Heart left ventricle (tissue), 16 donors: ENCODE measurements around the gene FXYD2. TPM values are rescaled to one million over a fixed set of nuclear protein-coding genes. Genes with fewer than 3 reads are reported as not detected.

ENCODE experiments used
- ATAC-seq, 4 donors: fragments of 200-7000 bp; cut with Tn5 transposase; one replicate each; pipeline ENCODE4 v1.9.1; 2020 to 2022; ENCODE audit warnings: moderate library complexity in 4 of 4, mild to moderate bottlenecking in 3 of 4, moderate number of reproducible peaks in 1 of 4
- DNase-seq, 5 donors: peaks; one replicate each; pipeline ENCODE4 v3.0.0-alpha.2; 2020
- H3K27ac ChIP-seq, 12 donors: fragments of 200-600 bp; sonication (generic) in 4 of 12; one replicate each; pipeline versions ENCODE4 v1.5.0 to v1.8.0; 2016 to 2022; ENCODE audit warnings: mild to moderate bottlenecking in 2 of 12
- H3K27me3 ChIP-seq, 9 donors: fragments of 200-600 bp; sonication (generic) in 2 of 9; one replicate each; pipeline versions ENCODE4 v1.5.1 to v1.8.0; 2016 to 2022; ENCODE audit warnings: mild to moderate bottlenecking in 3 of 9
- H3K36me3 ChIP-seq, 9 donors: fragments of 200-600 bp; sonication (generic) in 2 of 9; one replicate each; pipeline versions ENCODE4 v1.5.0 to v1.8.0; 2018 to 2022; ENCODE audit warnings: mild to moderate bottlenecking in 2 of 9
- H3K4me1 ChIP-seq, 12 donors: fragments of 200-600 bp; sonication (generic) in 4 of 12; one replicate each; pipeline versions ENCODE4 v1.5.0 to v1.8.0; 2016 to 2022; ENCODE audit warnings: mild to moderate bottlenecking in 3 of 12
- H3K4me3 ChIP-seq, 12 donors: fragments of 200-600 bp; sonication (generic) in 4 of 12; one replicate each; pipeline versions ENCODE4 v1.5.0 to v1.8.0; 2017 to 2022; ENCODE audit warnings: mild to moderate bottlenecking in 9 of 12, moderate library complexity in 4 of 12
- H3K9me3 ChIP-seq, 12 donors: fragments of 200-600 bp; sonication (generic) in 4 of 12; one replicate each; pipeline versions ENCODE4 v1.5.0 to v1.8.0; 2016 to 2022; ENCODE audit warnings: mild to moderate bottlenecking in 1 of 12
- POLR2A ChIP-seq, 2 donors: fragments of 450-650 bp; IDR thresholded peaks; one replicate each; pipeline ENCODE4 v1.6.1; 2017; ENCODE audit warnings: antibody characterized with exemption in 2 of 2, mild to moderate bottlenecking in 2 of 2, moderate library complexity in 2 of 2
- WGBS, 4 donors: extraction: QIAGEN DNeasy Blood & Tissue Kit in 2 of 4; methylation state at CpG; one replicate each; pipeline versions ENCODE4 v1.1.5 to v1.1.7; 2013 to 2018; 5-methylcytosine and 5-hydroxymethylcytosine counted together
- intact Hi-C, 10 donors: fragments of 100-400 bp; cut with DNase I; formaldehyde crosslinking; loops; one replicate each; pipeline versions ENCODE4 v1.11.1 to v1.14.2; 2022
- polyA plus RNA-seq, 2 donors: library from polyadenylated mRNA; stranded (reverse); fragments of 200-250 nt; gene quantifications; one replicate each; pipeline ENCODE4 v1.2.3, GENCODE V29; 2013
- total RNA-seq, 9 donors: library from RNA; depleted of rRNA in 2 of 9; stranded (reverse); fragments of >200 nt in 2 of 9; fragmentation: NEBNext Ultra II Directional in 3 of 9; extraction: Animal tissue kit (Norgen Biotek cat#: 25700) in 3 of 9; gene quantifications; one replicate each; pipeline versions ENCODE4 v1.1.0 to v1.2.4, GENCODE V29; 2016 to 2023
- TF ChIP-seq, protein P1 (sequence below), 12 donors: fragments of 200-600 bp; sonication (generic) in 4 of 12; IDR thresholded peaks; one replicate each; pipeline versions ENCODE4 v1.5.0 to v1.8.0; 2018 to 2022; ENCODE audit warnings: antibody characterized with exemption in 12 of 12, mild to moderate bottlenecking in 5 of 12
- donor health status: ischemic (EF 13 %, LVEDD 7.1; RV severe dilation, severe dysfunction).
- donor health status: healthy with polysubstance abuse.
- donor health status: DM: no; HTN: yes; CAD: no.
- donor health status: DM: no; HTN: no; CAD: no.
- donor health status: ischemic (EF 25% LVEDD 6.9; RV normal size, moderate dysfunction).
- donor health status: ischemic (EF 25% LVEDD 5.7; RV mildly dilated, moderate dysfunction).
- donor health status: healthy.
- donor health status: DM: yes; HTN: yes; CAD: no.
- donor health status: ischemic (EF 35%, LVEDD 5.7; RV mildly dilated, moderate dysfunction).
- donor health status: nonischemic (EF 11% LVEDD 7.7; RV severe dilation, severe dysfunction).
- donor health status: DM: yes; HTN: yes; CAD: no.
- donor health status: PGD.
- donor health status: ischemic (EF 29% LVEDD 5.4; RV normal size, mild dysfunction).
- donor health status: nonischemic (EF 23%, LVEDD 6.1; RV moderate dilation, normal function).

The FXYD2 gene
- total and polyA plus RNA-seq, 11 donors = 0.48 to 2.7 (median 1.8) TPM; not detected in 1

DNA sequence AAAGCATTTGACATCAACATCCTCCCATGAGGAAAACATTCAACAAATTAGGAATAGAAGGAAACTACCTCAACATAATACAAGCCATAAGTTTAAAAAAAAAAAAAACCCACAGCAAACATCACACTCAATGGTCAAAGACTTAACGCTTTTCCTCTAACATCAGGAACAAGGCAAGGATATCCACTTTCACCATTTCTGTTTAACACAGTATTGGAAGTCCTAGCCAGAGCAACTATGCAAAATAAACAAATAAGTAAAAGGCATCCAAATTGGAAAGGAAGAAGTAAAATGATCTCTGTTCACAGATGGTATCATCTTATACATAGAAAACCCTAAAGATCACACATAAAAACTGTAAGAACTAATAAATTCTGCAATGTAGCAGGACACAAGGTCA lies 38.8 kb upstream of the FXYD2 start:
- Histone ChIP-seq H3K9me3 (no peaks in the 10 kb centered on the region), H3K36me3 (peaks cover 0 to 6% (median 0%) of the 10 kb centered on the region in 9 donors), H3K4me3 (no peak overlapping the region), H3K27me3 (peaks cover 0 to 2% (median 0%) of the 10 kb centered on the region in 9 donors), H3K4me1 (peaks cover 9 to 81% (median 51%) of the 10 kb centered on the region in 12 donors), H3K27ac (peak overlapping the region in 7 of 12 donors; percentile 76 to 95 (median 89))
- ATAC-seq (no peak), DNase-seq (no peak)
- intact Hi-C loops = no loop called here
- TF ChIP-seq, protein P1, sequence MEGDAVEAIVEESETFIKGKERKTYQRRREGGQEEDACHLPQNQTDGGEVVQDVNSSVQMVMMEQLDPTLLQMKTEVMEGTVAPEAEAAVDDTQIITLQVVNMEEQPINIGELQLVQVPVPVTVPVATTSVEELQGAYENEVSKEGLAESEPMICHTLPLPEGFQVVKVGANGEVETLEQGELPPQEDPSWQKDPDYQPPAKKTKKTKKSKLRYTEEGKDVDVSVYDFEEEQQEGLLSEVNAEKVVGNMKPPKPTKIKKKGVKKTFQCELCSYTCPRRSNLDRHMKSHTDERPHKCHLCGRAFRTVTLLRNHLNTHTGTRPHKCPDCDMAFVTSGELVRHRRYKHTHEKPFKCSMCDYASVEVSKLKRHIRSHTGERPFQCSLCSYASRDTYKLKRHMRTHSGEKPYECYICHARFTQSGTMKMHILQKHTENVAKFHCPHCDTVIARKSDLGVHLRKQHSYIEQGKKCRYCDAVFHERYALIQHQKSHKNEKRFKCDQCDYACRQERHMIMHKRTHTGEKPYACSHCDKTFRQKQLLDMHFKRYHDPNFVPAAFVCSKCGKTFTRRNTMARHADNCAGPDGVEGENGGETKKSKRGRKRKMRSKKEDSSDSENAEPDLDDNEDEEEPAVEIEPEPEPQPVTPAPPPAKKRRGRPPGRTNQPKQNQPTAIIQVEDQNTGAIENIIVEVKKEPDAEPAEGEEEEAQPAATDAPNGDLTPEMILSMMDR (IDR thresholded peaks at IDR 0.05) = no peak
- no peak for TF ChIP-seq POLR2A (IDR thresholded peaks at IDR 0.05)
- WGBS, 4 donors = 64 to 70% (median 67%) methylated on average over 1 of the region's 1 CpG

- ATAC-seq (no peak), DNase-seq (no peak)
- Histone ChIP-seq H3K4me3 (no peak overlapping the region), H3K27ac (peak overlapping the region; percentile 7 to 95 (median 88)), H3K36me3 (peaks cover 0 to 6% (median 0%) of the 10 kb centered on the region in 9 donors), H3K4me1 (peaks cover 9 to 80% (median 58%) of the 10 kb centered on the region in 12 donors), H3K27me3 (no peaks in the 10 kb centered on the region), H3K9me3 (no peaks in the 10 kb centered on the region)
- intact Hi-C loops = no loop called here
- WGBS, 4 donors = 40 to 79% (median 63%) methylated on average over 1 of the region's 1 CpG
- TF ChIP-seq, protein P1 (IDR thresholded peaks at IDR 0.05) = no peak
- TF ChIP-seq POLR2A (IDR thresholded peaks at IDR 0.05) = no peak
Observed at GRCh38 chr11:117862753-117863152, 38.2 kb upstream of the FXYD2 start.

GRCh38 chr11:117862019-117862725 lies 37.6 kb upstream of the FXYD2 start:
- peak overlapping the region in 7 of 12 donors; percentile 3 to 23 (median 15) for H3K4me3 ChIP-seq
- intact Hi-C loops = no loop called here
- no peaks in the 10 kb centered on the region for H3K9me3 ChIP-seq
- no peaks in the 10 kb centered on the region for H3K27me3 ChIP-seq
- 35 to 51% (median 40%) methylated on average over 12 of the region's 12 CpGs for WGBS, 4 donors
- ATAC-seq (peak in 3 of 4 donors; percentile 18 to 31 (median 31)), DNase-seq (peak in 2 of 5 donors; percentile 17 to 34)
- TF ChIP-seq POLR2A (IDR thresholded peaks at IDR 0.05) = no peak
- TF ChIP-seq, protein P1 (IDR thresholded peaks at IDR 0.05) = no peak
- peaks cover 0 to 6% (median 0%) of the 10 kb centered on the region in 9 donors for H3K36me3 ChIP-seq
- H3K27ac ChIP-seq = peak overlapping the region; percentile 7 to 95 (median 88)
- H3K4me1 ChIP-seq = peaks cover 9 to 82% (median 58%) of the 10 kb centered on the region in 12 donors
